ENCODE measurements around the gene AGBL5.

- no peak for TF ChIP-seq POLR2A (IDR thresholded peaks at IDR 0.05)
- TF ChIP-seq POLR2AphosphoS5 (IDR thresholded peaks at IDR 0.05), result no peak
Observed at GRCh38 chr2:27038012-27038411, 13.5 kb upstream of the AGBL5 start.

All from stomach (tissue), 4 donors.